Natural killer cell (primary cell): ENCODE measurements around the gene TCF25. TPM values are rescaled to one million over a fixed set of nuclear protein-coding genes. Genes with fewer than 3 reads are reported as not detected.

Experiments
- ATAC-seq, 3 donors: fragments of 150-1000 bp in 2 of 3; fragments of 200-7000 bp in 1 of 3; cut with Tn5 transposase; 1 replicate in 1 of 3; 2 replicates in 2 of 3; pipeline ENCODE4 v1.10.0; 2021; ENCODE audit warnings: mild to moderate bottlenecking in 2 of 3, moderate library complexity in 2 of 3
- DNase-seq, 2 donors: peaks; one replicate each; pipeline versions ENCODE4 v3.0.0 to v3.0.0-alpha.2; 2013 to 2021; ENCODE audit warnings: mixed read lengths in 1 of 2
- H3K27ac ChIP-seq: one replicate; pipeline ENCODE4 v1.5.1; 2013; ENCODE audit warnings: mild to moderate bottlenecking, low read length
- H3K27me3 ChIP-seq: one replicate; pipeline ENCODE4 v1.6.1; 2013; ENCODE audit warnings: low read length; ENCODE audit not compliant: control insufficient read depth, insufficient read depth
- H3K36me3 ChIP-seq: one replicate; pipeline ENCODE4 v1.6.1; 2013; ENCODE audit warnings: low read length; ENCODE audit not compliant: control insufficient read depth, insufficient read depth
- H3K4me1 ChIP-seq: one replicate; pipeline ENCODE4 v1.6.1; 2013; ENCODE audit warnings: low read length; ENCODE audit not compliant: control insufficient read depth, insufficient read depth
- H3K4me3 ChIP-seq: one replicate; pipeline ENCODE4 v1.5.1; 2013; ENCODE audit warnings: low read length
- H3K9me3 ChIP-seq: one replicate; pipeline ENCODE4 v1.6.1; 2013; ENCODE audit warnings: low read length; ENCODE audit not compliant: control insufficient read depth, insufficient read depth
- H3K27ac Mint-ChIP-seq, 2 donors: one replicate each; pipeline ENCODE4 v1.8.0; 2022; ENCODE audit warnings: mild to moderate bottlenecking in 2 of 2, mixed read lengths in 2 of 2, moderate library complexity in 1 of 2
- H3K27me3 Mint-ChIP-seq, 2 donors: one replicate each; pipeline ENCODE4 v1.8.0; 2022; ENCODE audit warnings: low read depth in 2 of 2, mixed read lengths in 2 of 2
- H3K36me3 Mint-ChIP-seq: one replicate; pipeline ENCODE4 v1.8.0; 2022; ENCODE audit warnings: mixed read lengths
- H3K4me1 Mint-ChIP-seq, 2 donors: one replicate each; pipeline ENCODE4 v1.8.0; 2022; ENCODE audit warnings: mixed read lengths in 2 of 2
- H3K4me3 Mint-ChIP-seq: one replicate; pipeline ENCODE4 v1.8.0; 2022; ENCODE audit warnings: mild to moderate bottlenecking, moderate library complexity, mixed read lengths
- H3K9me3 Mint-ChIP-seq, 2 donors: one replicate each; pipeline ENCODE4 v1.8.0; 2022; ENCODE audit warnings: mixed read lengths in 2 of 2
- CTCF ChIP-seq: fragments of 200-600 bp; IDR thresholded peaks from one replicate; pipeline ENCODE4 v1.8.0; 2022; ENCODE audit warnings: antibody characterized with exemption
- WGBS: methylation state at CpG from one replicate; pipeline ENCODE4 v1.1.7; 2013; ENCODE audit warnings: missing lambda C conversion rate; ENCODE audit not compliant: insufficient coverage; 5-methylcytosine and 5-hydroxymethylcytosine counted together
- intact Hi-C: fragments of 100-400 bp; cut with micrococcal nuclease; formaldehyde crosslinking; loops from one replicate; pipeline ENCODE4 v1.14.2; 2022
- total RNA-seq, 4 donors: library from RNA; stranded (reverse); fragments of 120-200 nt in 1 of 4; gene quantifications; one replicate each; pipeline versions ENCODE4 v1.2.3 to v1.2.4, GENCODE V29; 2013 to 2022

Gene TCF25
- total RNA-seq, 3 donors from 2014 or later (not counting 1 experiment from before 2014, with no cell fraction given), result 509 to 682 (median 567) TPM

GRCh38 chr16:89827383-89828198, 45.8 kb upstream of the TCF25 start:
- no peak overlapping the region for H3K4me3 ChIP-seq
- no peaks in the 10 kb centered on the region for H3K9me3 ChIP-seq
- peaks cover 3% of the 10 kb centered on the region for H3K27me3 ChIP-seq
- no peak for DNase-seq
- no peak for TF ChIP-seq CTCF
- H3K4me1 Mint-ChIP-seq, result peaks cover 7 to 9% of the 10 kb centered on the region in 2 donors
- H3K9me3 Mint-ChIP-seq, result no peaks in the 10 kb centered on the region
- peaks cover 5 to 6% of the 10 kb centered on the region in 2 donors for H3K27me3 Mint-ChIP-seq
- H3K4me3 Mint-ChIP-seq, result peak overlapping the region; percentile 53
- no peak overlapping the region for H3K27ac ChIP-seq
- intact Hi-C loops, result no loop called here
- ATAC-seq, result no peak
- peaks cover 14% of the 10 kb centered on the region for H3K4me1 ChIP-seq
- 20% methylated on average over 43 of the region's 43 CpGs for WGBS
- H3K36me3 Mint-ChIP-seq, result no peaks in the 10 kb centered on the region
- H3K36me3 ChIP-seq, result no peaks in the 10 kb centered on the region
- H3K27ac Mint-ChIP-seq, result no peak overlapping the region

GRCh38 chr16:89828199-89828869, 45.1 kb upstream of the TCF25 start, which contains the start of gene SPIRE2:
SPIRE2 (plus strand) TSS chr16:89828475; CDS start chr16:89828551, 76 bp downstream.
- intact Hi-C loops, result no loop called here
- DNase-seq (peak; percentile 77 to 89), ATAC-seq (peak; percentile 95 to 99 (median 98))
- H3K27ac ChIP-seq, result no peak within 1 kb of the TSS
- no peaks in the 10 kb centered on the region for H3K9me3 ChIP-seq
- WGBS, result under 1% methylated on average over 78 of the region's 98 CpGs
- peaks cover 14% of the 10 kb centered on the region for H3K4me1 ChIP-seq
- no peak for TF ChIP-seq CTCF
- Mint-ChIP-seq H3K36me3 (no peaks in the 10 kb centered on the region), H3K27ac (no peak within 1 kb of the TSS), H3K27me3 (peaks cover 5 to 6% of the 10 kb centered on the region in 2 donors), H3K9me3 (no peaks in the 10 kb centered on the region), H3K4me3 (peak within 1 kb of the TSS; percentile 67), H3K4me1 (peaks cover 4 to 5% of the 10 kb centered on the region in 2 donors)
- H3K4me3 ChIP-seq, result no peak within 1 kb of the TSS
- H3K36me3 ChIP-seq, result no peaks in the 10 kb centered on the region
- peaks cover 3% of the 10 kb centered on the region for H3K27me3 ChIP-seq

GRCh38 chr16:89828870-89829629, 44.3 kb upstream of the TCF25 start:
- intact Hi-C loops, result no loop called here
- H3K9me3 Mint-ChIP-seq, result no peaks in the 10 kb centered on the region
- no peak overlapping the region for H3K27ac Mint-ChIP-seq
- H3K4me3 Mint-ChIP-seq, result peak overlapping the region; percentile 67
- Histone ChIP-seq H3K36me3 (no peaks in the 10 kb centered on the region), H3K27ac (no peak overlapping the region), H3K4me1 (peaks cover 14% of the 10 kb centered on the region), H3K27me3 (peaks cover 3% of the 10 kb centered on the region), H3K9me3 (no peaks in the 10 kb centered on the region), H3K4me3 (no peak overlapping the region)
- no peaks in the 10 kb centered on the region for H3K36me3 Mint-ChIP-seq
- H3K27me3 Mint-ChIP-seq, result peaks cover 5 to 6% of the 10 kb centered on the region in 2 donors
- ATAC-seq (no peak), DNase-seq (no peak)
- H3K4me1 Mint-ChIP-seq, result peaks cover 4 to 5% of the 10 kb centered on the region in 2 donors
- WGBS, result 29% methylated on average over 24 of the region's 26 CpGs
- no peak for TF ChIP-seq CTCF
